ELR (cell line): Measurements from ENCODE around the gene VASN.
"Not testable (repeated sequence)": the region's sequence is repeated elsewhere in the genome, so short reads cannot be mapped to it uniquely, and the experiment has no call there.

Source experiments
- DNase-seq: peaks from one replicate; pipeline ENCODE4 v3.0.0-alpha.2; 2015; ENCODE audit warnings: low read depth

The VASN gene

GRCh38 chr16:4371357-4372000 is at the start of gene VASN:
Gene VASN (plus strand): TSS chr16:4371848. CDS start chr16:4380878, 9,030 bp downstream.
- peak; percentile 77 for DNase-seq

- no peak for DNase-seq
These were observed 49.3 kb upstream of the VASN start for GRCh38 chr16:4322121-4323052.

DNA sequence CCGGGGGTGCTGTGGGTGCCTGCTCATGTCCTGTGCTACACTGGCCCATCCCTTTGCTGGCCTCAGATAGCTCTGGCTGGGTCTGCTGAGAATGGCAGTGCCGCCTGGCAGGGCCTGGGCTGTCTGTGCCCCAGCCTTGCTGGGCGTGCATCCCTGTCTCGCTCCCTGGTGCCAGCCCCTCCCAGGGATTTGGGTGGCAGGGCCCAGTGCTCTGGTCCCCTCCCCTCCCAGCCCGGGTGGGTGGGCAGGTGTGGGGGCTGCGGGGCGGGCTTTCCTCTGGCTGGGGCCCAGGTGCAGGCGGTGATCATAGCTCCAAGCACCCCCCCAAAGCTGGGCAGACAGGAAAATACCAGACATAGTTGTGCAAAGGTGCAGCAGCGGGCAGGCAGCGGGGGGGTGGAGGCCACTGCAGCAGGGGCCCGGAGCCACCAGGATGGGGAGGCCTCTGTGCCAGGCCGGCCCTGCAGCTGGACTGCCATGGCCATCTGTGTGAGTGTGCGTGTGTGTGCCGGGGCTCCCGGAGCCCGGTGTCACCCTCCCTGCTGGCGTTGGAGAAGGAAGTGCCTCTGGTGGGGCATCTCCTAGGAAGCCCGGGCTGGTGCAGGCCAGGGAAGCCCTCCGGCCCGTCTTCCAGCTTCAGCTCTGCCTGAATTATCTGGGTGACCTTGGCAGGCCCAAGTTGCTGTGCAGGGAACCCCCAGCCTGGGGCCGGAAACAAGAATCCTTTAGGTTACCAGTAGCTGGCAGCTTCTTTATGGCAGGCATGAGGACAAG is 48.4 kb upstream of the VASN start:
- DNase-seq: no peak

DNA sequence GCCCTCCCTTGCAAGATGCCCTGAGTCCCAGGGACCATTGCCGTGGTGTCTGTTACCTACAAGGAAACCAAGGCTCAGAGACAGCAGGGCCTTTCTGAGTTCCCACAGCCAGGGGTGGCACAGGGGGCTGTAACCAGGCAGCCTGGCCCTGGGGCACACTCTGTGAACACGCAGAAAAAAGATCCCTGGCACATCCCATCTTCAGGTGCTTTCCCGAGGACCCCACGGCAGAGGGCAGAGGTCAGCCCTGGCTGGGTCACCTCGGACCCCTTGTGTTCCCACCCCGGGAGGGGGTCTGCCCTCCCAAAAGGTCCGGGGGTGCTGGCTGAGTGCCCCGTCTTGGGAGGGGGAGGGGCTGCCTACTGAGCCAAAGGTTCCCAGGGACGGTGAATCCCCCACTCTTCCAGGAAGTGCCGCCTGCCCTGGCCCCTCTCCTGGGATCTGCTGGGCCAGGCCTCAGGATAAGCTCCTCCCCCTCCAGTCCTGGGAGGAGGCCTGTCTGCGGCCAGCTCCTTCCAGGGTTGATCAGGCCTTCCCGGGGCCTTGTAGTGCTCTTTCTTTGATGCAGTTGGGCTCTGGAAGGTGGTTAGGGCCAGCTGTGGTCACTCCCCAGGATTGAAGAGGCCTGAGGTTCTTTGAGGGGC is 47.7 kb upstream of the VASN start:
- DNase-seq: peak; percentile 29

GRCh38 chr16:4324492-4325252 is 47.0 kb upstream of the VASN start:
- no peak for DNase-seq

DNA sequence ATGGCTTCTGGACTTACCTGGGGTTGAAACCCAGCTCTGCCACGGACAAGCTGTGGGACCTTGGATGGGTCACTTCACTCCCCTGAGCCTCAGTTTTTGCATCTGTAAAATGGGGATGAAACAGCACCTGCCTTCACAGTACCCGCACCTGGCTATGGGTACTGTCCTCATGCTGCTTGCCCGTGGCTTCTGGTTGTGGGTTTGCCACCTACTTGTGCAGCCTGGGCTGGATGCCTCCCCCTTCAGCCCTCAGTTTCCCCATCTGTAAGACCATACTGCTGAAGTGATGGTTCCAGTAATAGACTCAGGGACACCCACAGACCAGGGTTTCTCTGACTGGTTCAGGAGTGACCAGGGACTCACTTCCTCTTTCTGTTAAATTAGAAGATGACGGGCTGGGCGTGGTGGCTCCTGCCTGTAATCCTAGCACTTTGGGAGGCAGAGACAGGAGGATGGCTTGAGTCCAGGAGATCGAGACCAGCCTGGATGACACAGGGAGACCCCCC is 46.3 kb upstream of the VASN start:
- no peak for DNase-seq

DNA sequence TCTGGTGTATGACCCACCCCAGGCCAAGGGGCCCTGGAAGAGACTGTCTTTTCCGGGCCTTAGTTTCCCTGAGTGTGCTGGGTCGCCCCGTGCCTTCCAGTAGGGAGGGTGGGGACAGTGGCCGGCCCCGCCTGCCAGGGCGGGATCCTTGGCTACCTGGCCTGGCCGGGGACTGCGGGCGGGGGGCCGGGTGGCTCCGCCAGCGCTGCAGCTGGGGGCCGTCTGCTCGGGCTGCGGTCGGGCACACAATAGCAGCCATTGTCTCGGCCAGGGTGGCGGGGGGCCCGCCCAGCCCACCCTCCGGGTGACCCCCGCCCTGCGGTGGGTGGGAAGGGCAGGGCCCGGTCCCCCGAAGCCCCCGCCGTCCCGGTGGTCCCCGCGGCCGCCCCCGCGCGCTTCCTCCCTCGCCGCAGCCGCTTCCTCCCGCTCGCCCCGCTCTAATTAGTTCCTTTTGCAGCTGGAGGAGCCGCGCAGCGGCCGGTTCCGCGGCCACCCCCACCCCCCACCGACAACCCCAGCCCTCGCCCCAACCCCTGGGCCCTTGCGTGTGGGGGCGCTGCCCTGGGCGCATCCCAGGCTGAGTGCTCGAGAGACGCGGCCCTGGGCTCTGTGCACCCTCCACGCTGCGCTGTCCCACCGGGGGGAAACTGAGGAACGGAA is 44.1 kb upstream of the VASN start:
- no peak for DNase-seq

DNA sequence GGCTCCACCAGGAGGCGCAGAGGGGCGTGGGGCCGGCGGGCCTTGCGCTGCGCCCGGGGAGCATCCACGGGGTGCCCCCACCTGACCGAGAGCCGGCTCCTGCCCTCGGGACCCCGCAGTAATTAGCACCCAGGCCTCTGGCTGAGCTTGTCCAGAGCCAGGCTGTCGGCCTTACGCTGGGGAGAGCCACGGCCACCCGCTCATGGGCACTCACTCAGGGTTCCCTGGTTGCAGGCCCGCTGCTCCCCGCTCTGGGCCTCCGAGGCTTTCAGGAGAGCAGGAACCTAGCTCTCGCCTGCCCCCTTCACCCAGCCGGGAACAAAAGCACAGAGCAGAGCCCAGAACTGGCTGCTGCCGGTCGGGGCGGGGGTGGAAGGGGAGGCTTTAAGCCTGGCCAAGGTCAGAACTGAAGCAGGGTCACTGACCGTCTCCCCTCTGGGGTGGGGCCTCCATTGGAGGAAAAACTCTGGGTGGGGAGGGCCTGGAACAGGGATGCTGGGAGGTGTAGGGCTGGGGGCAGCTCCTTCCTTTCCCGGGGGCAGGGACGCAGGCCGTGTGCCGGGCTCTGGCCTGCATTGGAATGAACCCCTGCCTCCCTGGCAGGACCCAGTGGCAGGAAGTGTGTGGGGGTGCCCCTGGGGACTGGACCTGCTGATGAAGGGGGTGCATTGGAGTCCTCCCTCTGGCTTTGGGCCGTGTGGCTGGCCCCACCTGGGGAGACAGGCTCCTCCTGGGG is 43.4 kb upstream of the VASN start:
- peak; percentile 84 for DNase-seq

GRCh38 chr16:4328782-4329775 is 42.6 kb upstream of the VASN start:
- DNase-seq: no peak

- peak; percentile 75 for DNase-seq
These were observed 41.3 kb upstream of the VASN start for GRCh38 chr16:4330277-4330874.

- no peak for DNase-seq
These were observed 39.6 kb upstream of the VASN start for GRCh38 chr16:4332083-4332482.

GRCh38 chr16:4332623-4333307 is 38.9 kb upstream of the VASN start:
- DNase-seq: no peak

DNA sequence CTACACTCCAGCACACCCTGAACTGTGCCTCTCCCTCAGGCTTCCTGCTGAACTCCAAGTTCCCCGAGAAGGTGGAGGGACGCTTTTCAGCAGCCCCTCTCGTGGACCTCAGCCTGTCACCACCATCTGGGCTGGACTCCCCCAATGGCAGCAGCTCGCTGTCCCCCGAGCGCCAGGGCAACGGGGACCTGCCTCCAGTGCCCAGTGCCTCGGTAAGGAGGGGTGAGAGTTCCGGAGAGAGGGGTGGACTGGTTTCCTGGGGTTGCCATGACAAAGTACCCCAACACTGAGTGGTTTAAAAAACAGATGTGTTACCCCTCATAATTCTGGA is 38.4 kb upstream of the VASN start:
- DNase-seq: no peak

DNA sequence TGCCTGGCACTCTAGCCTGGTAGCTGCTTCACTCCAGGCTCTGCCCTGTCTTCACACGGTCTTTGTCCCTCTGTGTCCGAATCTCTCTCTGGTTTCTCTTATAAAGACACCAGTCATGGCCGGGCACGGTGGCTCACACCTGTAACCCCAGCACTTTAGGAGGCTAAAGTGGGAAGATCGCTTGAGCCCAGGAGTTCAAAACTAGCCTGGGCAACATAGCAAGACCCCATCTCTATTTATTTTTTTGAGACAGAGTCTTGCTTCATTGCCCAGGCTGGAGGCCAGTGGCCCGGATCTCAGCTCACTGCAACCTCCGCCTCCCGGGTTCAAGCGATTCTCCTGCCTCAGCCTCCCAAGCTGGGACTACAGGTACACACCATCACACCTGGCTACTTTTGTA is 37.9 kb upstream of the VASN start:
- DNase-seq: not testable (repeated sequence)

- DNase-seq: no peak
These were observed 36.7 kb upstream of the VASN start for GRCh38 chr16:4334724-4335495.

DNA sequence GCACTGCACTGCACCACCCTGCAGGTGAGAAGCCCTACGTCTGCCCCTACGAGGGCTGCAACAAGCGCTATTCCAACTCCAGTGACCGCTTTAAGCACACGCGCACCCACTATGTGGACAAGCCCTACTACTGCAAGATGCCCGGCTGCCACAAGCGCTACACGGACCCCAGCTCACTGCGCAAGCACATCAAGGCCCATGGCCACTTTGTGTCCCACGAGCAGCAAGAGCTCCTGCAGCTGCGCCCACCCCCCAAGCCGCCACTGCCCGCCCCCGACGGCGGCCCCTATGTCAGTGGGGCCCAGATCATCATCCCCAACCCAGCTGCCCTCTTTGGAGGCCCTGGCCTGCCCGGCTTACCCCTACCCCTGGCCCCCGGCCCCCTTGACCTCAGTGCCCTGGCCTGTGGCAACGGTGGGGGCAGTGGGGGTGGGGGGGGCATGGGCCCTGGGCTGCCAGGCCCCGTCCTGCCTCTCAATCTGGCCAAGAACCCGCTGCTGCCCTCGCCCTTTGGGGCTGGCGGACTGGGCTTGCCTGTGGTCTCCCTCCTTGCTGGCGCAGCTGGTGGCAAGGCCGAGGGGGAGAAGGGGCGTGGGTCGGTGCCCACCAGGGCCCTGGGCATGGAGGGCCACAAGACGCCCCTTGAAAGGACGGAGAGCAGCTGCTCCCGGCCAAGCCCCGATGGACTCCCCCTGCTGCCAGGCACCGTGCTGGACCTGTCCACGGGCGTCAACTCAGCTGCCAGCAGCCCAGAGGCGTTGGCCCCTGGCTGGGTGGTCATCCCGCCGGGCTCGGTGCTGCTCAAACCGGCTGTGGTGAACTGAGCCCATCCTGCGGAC is 34.7 kb upstream of the VASN start:
- no peak for DNase-seq
